ENCODE measurements around the gene IFNK.

Gene IFNK

GRCh38 chr9:27519466-27520465 lies 4.3 kb upstream of the IFNK start:
- ChIA-PET CTCF (no interaction called here), POLR2A (no interaction called here)
- Histone ChIP-seq H3K27me3 (replicated peaks in 2 of 5; ENCODE audit: control insufficient read depth in 4 of 5, insufficient read depth in 5 of 5, low read length in 4 of 5) (no peaks in the 10 kb centered on the region), H3K9me3 (ENCODE audit: control extremely low read depth in 1 of 5, control insufficient read depth in 4 of 5, insufficient read depth in 2 of 5, low read depth in 1 of 5, low read length in 4 of 5) (no peaks in the 10 kb centered on the region), H3K4me1 (ENCODE audit: control extremely low read depth in 1 of 4, control insufficient read depth in 4 of 4, insufficient read depth in 4 of 4, low read length in 3 of 4) (no peaks in the 10 kb centered on the region), H3K36me3 (ENCODE audit: control insufficient read depth in 4 of 4, insufficient read depth in 4 of 4, low read length in 3 of 4) (no peaks in the 10 kb centered on the region), H3K4me3 (ENCODE audit: control insufficient read depth in 1 of 7, extremely low read depth in 1 of 7, insufficient read depth in 4 of 7, low read depth in 2 of 7, low read length in 6 of 7) (no peak overlapping the region), H3K27ac (ENCODE audit: insufficient read depth in 1 of 2, low read depth in 1 of 2, low read length in 2 of 2, poor library complexity in 1 of 2, severe bottlenecking in 2 of 2) (no peak overlapping the region)
- DNase-seq, result no peak
- WGBS (ENCODE audit: insufficient coverage), result 99% methylated on average over 6 of the region's 10 CpGs

GRCh38 chr9:27520986-27521385 lies 3.1 kb upstream of the IFNK start:
- H3K36me3 ChIP-seq (ENCODE audit: control insufficient read depth in 4 of 4, insufficient read depth in 4 of 4, low read length in 3 of 4), result no peaks in the 10 kb centered on the region
- no CpG with 5 or more reads among the region's 4 CpGs for WGBS (ENCODE audit: insufficient coverage)
- no peaks in the 10 kb centered on the region for H3K4me1 ChIP-seq (ENCODE audit: control extremely low read depth in 1 of 4, control insufficient read depth in 4 of 4, insufficient read depth in 4 of 4, low read length in 3 of 4)
- no peak overlapping the region for H3K4me3 ChIP-seq (ENCODE audit: control insufficient read depth in 1 of 7, extremely low read depth in 1 of 7, insufficient read depth in 4 of 7, low read depth in 2 of 7, low read length in 6 of 7)
- ChIA-PET POLR2A (no interaction called here), CTCF (no interaction called here)
- H3K27ac ChIP-seq (ENCODE audit: insufficient read depth in 1 of 2, low read depth in 1 of 2, low read length in 2 of 2, poor library complexity in 1 of 2, severe bottlenecking in 2 of 2), result no peak overlapping the region
- H3K27me3 ChIP-seq (replicated peaks in 2 of 5; ENCODE audit: control insufficient read depth in 4 of 5, insufficient read depth in 5 of 5, low read length in 4 of 5), result peaks cover 0 to 2% (median 0%) of the 10 kb centered on the region in 5 experiments
- no peaks in the 10 kb centered on the region for H3K9me3 ChIP-seq (ENCODE audit: control extremely low read depth in 1 of 5, control insufficient read depth in 4 of 5, insufficient read depth in 2 of 5, low read depth in 1 of 5, low read length in 4 of 5)
- no peak for DNase-seq

- no peak overlapping the region for H3K27ac ChIP-seq (ENCODE audit: insufficient read depth in 1 of 2, low read depth in 1 of 2, low read length in 2 of 2, poor library complexity in 1 of 2, severe bottlenecking in 2 of 2)
- no peaks in the 10 kb centered on the region for H3K9me3 ChIP-seq (ENCODE audit: control extremely low read depth in 1 of 5, control insufficient read depth in 4 of 5, insufficient read depth in 2 of 5, low read depth in 1 of 5, low read length in 4 of 5)
- H3K4me1 ChIP-seq (ENCODE audit: control extremely low read depth in 1 of 4, control insufficient read depth in 4 of 4, insufficient read depth in 4 of 4, low read length in 3 of 4), result peaks cover 0 to 6% (median 4%) of the 10 kb centered on the region in 4 experiments
- POLR2A ChIA-PET, result interaction anchor here (0.6 kb wide), 1 partner anchor 46 kb away, joined by 3 read pairs; no protein-coding TSS in a partner anchor
- no peak for DNase-seq
- no peaks in the 10 kb centered on the region for H3K36me3 ChIP-seq (ENCODE audit: control insufficient read depth in 4 of 4, insufficient read depth in 4 of 4, low read length in 3 of 4)
- H3K27me3 ChIP-seq (replicated peaks in 2 of 5; ENCODE audit: control insufficient read depth in 4 of 5, insufficient read depth in 5 of 5, low read length in 4 of 5), result peaks cover 0 to 9% (median 2%) of the 10 kb centered on the region in 5 experiments
- CTCF ChIA-PET, result no interaction called here
- no peak overlapping the region for H3K4me3 ChIP-seq (ENCODE audit: control insufficient read depth in 1 of 7, extremely low read depth in 1 of 7, insufficient read depth in 4 of 7, low read depth in 2 of 7, low read length in 6 of 7)
Measured at GRCh38 chr9:27523141-27523540, 949 bp upstream of the IFNK start.

GRCh38 chr9:27527702-27528075 lies 3.6 kb downstream of the IFNK start:
- H3K27me3 ChIP-seq (replicated peaks in 2 of 5; ENCODE audit: control insufficient read depth in 4 of 5, insufficient read depth in 5 of 5, low read length in 4 of 5), result peaks cover 0 to 10% (median 2%) of the 10 kb centered on the region in 5 experiments
- H3K4me3 ChIP-seq (ENCODE audit: control insufficient read depth in 1 of 7, extremely low read depth in 1 of 7, insufficient read depth in 4 of 7, low read depth in 2 of 7, low read length in 6 of 7), result peak overlapping the region in 6 of 7 experiments; percentile 64 to 88 (median 79)
- peaks cover 0 to 20% (median 15%) of the 10 kb centered on the region in 4 experiments for H3K4me1 ChIP-seq (ENCODE audit: control extremely low read depth in 1 of 4, control insufficient read depth in 4 of 4, insufficient read depth in 4 of 4, low read length in 3 of 4)
- H3K9me3 ChIP-seq (ENCODE audit: control extremely low read depth in 1 of 5, control insufficient read depth in 4 of 5, insufficient read depth in 2 of 5, low read depth in 1 of 5, low read length in 4 of 5), result no peaks in the 10 kb centered on the region
- no peak for DNase-seq
- H3K27ac ChIP-seq (ENCODE audit: insufficient read depth in 1 of 2, low read depth in 1 of 2, low read length in 2 of 2, poor library complexity in 1 of 2, severe bottlenecking in 2 of 2), result peak overlapping the region in 1 of 2 experiments; percentile 45
- ChIA-PET CTCF (interaction anchor here (0.6 to 2.7 kb wide), 4 partner anchors 12 to 195 kb away, joined by 3 to 9 read pairs (median 4); no protein-coding TSS in a partner anchor), POLR2A (no interaction called here)
- 52% methylated on average over 7 of the region's 8 CpGs for WGBS (ENCODE audit: insufficient coverage)
- H3K36me3 ChIP-seq (ENCODE audit: control insufficient read depth in 4 of 4, insufficient read depth in 4 of 4, low read length in 3 of 4), result no peaks in the 10 kb centered on the region

GRCh38 chr9:27528076-27528885 lies 4.2 kb downstream of the IFNK start:
- Histone ChIP-seq H3K27ac (ENCODE audit: insufficient read depth in 1 of 2, low read depth in 1 of 2, low read length in 2 of 2, poor library complexity in 1 of 2, severe bottlenecking in 2 of 2) (peak overlapping the region in 1 of 2 experiments; percentile 45), H3K9me3 (ENCODE audit: control extremely low read depth in 1 of 5, control insufficient read depth in 4 of 5, insufficient read depth in 2 of 5, low read depth in 1 of 5, low read length in 4 of 5) (no peaks in the 10 kb centered on the region), H3K36me3 (ENCODE audit: control insufficient read depth in 4 of 4, insufficient read depth in 4 of 4, low read length in 3 of 4) (no peaks in the 10 kb centered on the region), H3K4me1 (ENCODE audit: control extremely low read depth in 1 of 4, control insufficient read depth in 4 of 4, insufficient read depth in 4 of 4, low read length in 3 of 4) (peaks cover 0 to 20% (median 15%) of the 10 kb centered on the region in 4 experiments), H3K27me3 (replicated peaks in 2 of 5; ENCODE audit: control insufficient read depth in 4 of 5, insufficient read depth in 5 of 5, low read length in 4 of 5) (peaks cover 0 to 10% (median 2%) of the 10 kb centered on the region in 5 experiments), H3K4me3 (ENCODE audit: control insufficient read depth in 1 of 7, extremely low read depth in 1 of 7, insufficient read depth in 4 of 7, low read depth in 2 of 7, low read length in 6 of 7) (peak overlapping the region; percentile 56 to 88 (median 78))
- ChIA-PET CTCF (interaction anchor here (0.6 to 1.7 kb wide), 4 partner anchors 9 to 195 kb away, joined by 3 to 4 read pairs (median 3); no protein-coding TSS in a partner anchor), POLR2A (no interaction called here)
- 4% methylated on average over 31 of the region's 44 CpGs for WGBS (ENCODE audit: insufficient coverage)
- peak; percentile 46 to 79 (median 73) for DNase-seq

GRCh38 chr9:27528886-27529315 lies 4.8 kb downstream of the IFNK start:
- Histone ChIP-seq H3K27me3 (replicated peaks in 2 of 5; ENCODE audit: control insufficient read depth in 4 of 5, insufficient read depth in 5 of 5, low read length in 4 of 5) (peaks cover 0 to 10% (median 2%) of the 10 kb centered on the region in 5 experiments), H3K36me3 (ENCODE audit: control insufficient read depth in 4 of 4, insufficient read depth in 4 of 4, low read length in 3 of 4) (no peaks in the 10 kb centered on the region), H3K4me1 (ENCODE audit: control extremely low read depth in 1 of 4, control insufficient read depth in 4 of 4, insufficient read depth in 4 of 4, low read length in 3 of 4) (peaks cover 0 to 20% (median 15%) of the 10 kb centered on the region in 4 experiments), H3K27ac (ENCODE audit: insufficient read depth in 1 of 2, low read depth in 1 of 2, low read length in 2 of 2, poor library complexity in 1 of 2, severe bottlenecking in 2 of 2) (peak overlapping the region in 1 of 2 experiments; percentile 45), H3K9me3 (ENCODE audit: control extremely low read depth in 1 of 5, control insufficient read depth in 4 of 5, insufficient read depth in 2 of 5, low read depth in 1 of 5, low read length in 4 of 5) (no peaks in the 10 kb centered on the region), H3K4me3 (ENCODE audit: control insufficient read depth in 1 of 7, extremely low read depth in 1 of 7, insufficient read depth in 4 of 7, low read depth in 2 of 7, low read length in 6 of 7) (peak overlapping the region; percentile 56 to 88 (median 78))
- CTCF ChIA-PET, result interaction anchor here (0.7 to 10.9 kb wide), 13 partner anchors 8 to 496 kb away, joined by 3 to 131 read pairs (median 3); no protein-coding TSS in a partner anchor
- WGBS (ENCODE audit: insufficient coverage), result 0% methylated on average over 25 of the region's 25 CpGs
- POLR2A ChIA-PET, result no interaction called here
- peak; percentile 31 to 73 (median 71) for DNase-seq

Data from common myeloid progenitor, CD34-positive (primary cell).